ENCODE measurements around the gene SARS2. TPM values are rescaled to one million over a fixed set of nuclear protein-coding genes. Genes with fewer than 3 reads are reported as not detected.
"Not testable (repeated sequence)": the region's sequence is repeated elsewhere in the genome, so short reads cannot be mapped to it uniquely, and the experiment has no call there.

Gene SARS2
- total and polyA plus RNA-seq, 9 donors: 5.0 to 20.6 (median 18.0) TPM

- Histone ChIP-seq H3K27ac (no peak overlapping the region), H3K27me3 (no peaks in the 10 kb centered on the region), H3K4me1 (ENCODE audit: insufficient read depth) (peaks cover 3% of the 10 kb centered on the region), H3K36me3 (no peaks in the 10 kb centered on the region), H3K9me3 (no peaks in the 10 kb centered on the region), H3K4me3 (no peak overlapping the region)
- WGBS, 3 donors: 89 to 91% (median 89%) methylated on average over 11 to 12 of the region's 12 CpGs
- peak in 1 of 5 donors; percentile 40 for DNase-seq
- TF ChIP-seq CTCF (IDR thresholded peaks at IDR 0.05): no peak
- TF ChIP-seq POLR2A (IDR thresholded peaks at IDR 0.05): no peak
- TF ChIP-seq EP300 (IDR thresholded peaks at IDR 0.05): no peak
- intact Hi-C loops (cut with DNase I): no loop called here
Observed at GRCh38 chr19:38944981-38945506, 14.5 kb upstream of the SARS2 start.

GRCh38 chr19:38942471-38943181 is 12.1 kb upstream of the SARS2 start:
- no peaks in the 10 kb centered on the region for H3K36me3 ChIP-seq
- intact Hi-C loops (cut with DNase I): no loop called here
- no peaks in the 10 kb centered on the region for H3K9me3 ChIP-seq
- no peaks in the 10 kb centered on the region for H3K27me3 ChIP-seq
- no peaks in the 10 kb centered on the region for H3K4me1 ChIP-seq (ENCODE audit: insufficient read depth)
- 81 to 89% (median 85%) methylated on average over 20 of the region's 20 CpGs for WGBS, 3 donors
- peak in 1 of 5 donors; percentile 29 for DNase-seq
- TF ChIP-seq EP300 (IDR thresholded peaks at IDR 0.05) (no peak), POLR2A (IDR thresholded peaks at IDR 0.05) (no peak), CTCF (IDR thresholded peaks at IDR 0.05) (no peak)
- H3K27ac ChIP-seq: no peak overlapping the region
- no peak overlapping the region for H3K4me3 ChIP-seq

- Histone ChIP-seq H3K36me3 (no peaks in the 10 kb centered on the region), H3K4me3 (no peak overlapping the region), H3K27me3 (no peaks in the 10 kb centered on the region), H3K4me1 (ENCODE audit: insufficient read depth) (no peaks in the 10 kb centered on the region), H3K27ac (no peak overlapping the region), H3K9me3 (no peaks in the 10 kb centered on the region)
- TF ChIP-seq CTCF (IDR thresholded peaks at IDR 0.05) (no peak), EP300 (IDR thresholded peaks at IDR 0.05) (no peak), POLR2A (IDR thresholded peaks at IDR 0.05) (no peak)
- intact Hi-C loops (cut with DNase I): no loop called here
- no peak for DNase-seq
- WGBS, 3 donors: 59 to 74% (median 71%) methylated on average over 2 of the region's 2 CpGs
Observed at GRCh38 chr19:38941979-38942378, 11.4 kb upstream of the SARS2 start.

GRCh38 chr19:38941466-38941865 is 10.9 kb upstream of the SARS2 start:
- H3K9me3 ChIP-seq; DNase-seq; intact Hi-C loops (cut with DNase I); H3K4me1 ChIP-seq (ENCODE audit: insufficient read depth); H3K27me3 ChIP-seq; H3K27ac ChIP-seq; H3K4me3 ChIP-seq; H3K36me3 ChIP-seq: not testable (repeated sequence)
- WGBS, 3 donors: 72 to 77% (median 74%) methylated on average over 5 of the region's 5 CpGs

GRCh38 chr19:38939957-38940356 is 9.4 kb upstream of the SARS2 start:
- Histone ChIP-seq H3K27ac (no peak overlapping the region), H3K36me3 (no peaks in the 10 kb centered on the region), H3K9me3 (no peaks in the 10 kb centered on the region), H3K4me3 (no peak overlapping the region), H3K27me3 (no peaks in the 10 kb centered on the region), H3K4me1 (ENCODE audit: insufficient read depth) (no peaks in the 10 kb centered on the region)
- intact Hi-C loops (cut with DNase I): no loop called here
- TF ChIP-seq CTCF (IDR thresholded peaks at IDR 0.05) (no peak), EP300 (IDR thresholded peaks at IDR 0.05) (no peak), POLR2A (IDR thresholded peaks at IDR 0.05) (no peak)
- 61 to 70% (median 63%) methylated on average over 5 of the region's 5 CpGs for WGBS, 3 donors
- DNase-seq: no peak

All from ovary (tissue), 9 donors.